Adipocyte (in vitro differentiated cells): ENCODE data around the gene RSL24D1.
"Not testable (repeated sequence)": the region's sequence is repeated elsewhere in the genome, so short reads cannot be mapped to it uniquely, and the experiment has no call there.

ENCODE experiments used
- DNase-seq: peaks from one replicate; pipeline ENCODE4 v3.0.0-alpha.2; 2015; ENCODE audit warnings: low read depth
- H3K27me3 ChIP-seq: replicated peaks from 2 replicates; pipeline ENCODE4 v1.7.0; 2013; ENCODE audit warnings: mild to moderate bottlenecking, low read length, moderate library complexity; ENCODE audit not compliant: control insufficient read depth, insufficient read depth
- H3K36me3 ChIP-seq: 2 replicates; pipeline ENCODE4 v1.7.0; 2013; ENCODE audit warnings: low read length, mild to moderate bottlenecking, moderate library complexity; ENCODE audit not compliant: control insufficient read depth, insufficient read depth, severe bottlenecking
- H3K4me1 ChIP-seq: 2 replicates; pipeline ENCODE4 v1.7.0; 2013; ENCODE audit warnings: mild to moderate bottlenecking, low read length, moderate library complexity; ENCODE audit not compliant: control insufficient read depth, insufficient read depth
- H3K4me3 ChIP-seq: 2 replicates; pipeline ENCODE4 v1.7.0; 2013; ENCODE audit warnings: mild to moderate bottlenecking, low read length, moderate library complexity
- H3K9ac ChIP-seq: 2 replicates; pipeline ENCODE4 v1.7.0; 2013; ENCODE audit warnings: mild to moderate bottlenecking, low read length, moderate library complexity
- H3K9me3 ChIP-seq: 2 replicates; pipeline ENCODE4 v1.7.0; 2013; ENCODE audit warnings: mild to moderate bottlenecking, low read length, moderate library complexity; ENCODE audit not compliant: control insufficient read depth

The RSL24D1 gene

DNA sequence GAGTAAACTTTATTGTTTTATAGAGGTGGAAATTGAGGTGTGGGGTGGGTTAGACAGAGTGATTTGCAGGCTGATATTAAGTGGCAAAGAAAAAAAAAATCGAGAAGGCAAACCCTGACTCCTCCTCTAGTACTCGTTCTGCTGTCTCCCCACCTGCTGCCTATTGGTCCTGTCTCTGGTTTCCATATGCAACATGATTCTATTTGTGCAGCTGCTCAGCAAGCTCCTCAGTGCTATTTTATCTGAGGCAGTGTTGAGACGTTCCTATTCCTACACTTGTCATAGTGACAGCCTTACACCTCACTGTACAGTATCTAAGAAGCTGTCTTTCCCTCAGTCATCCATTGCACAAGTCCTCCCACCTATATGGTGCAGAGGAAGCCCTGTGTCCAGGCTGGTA is 45.1 kb downstream of the RSL24D1 start:
- Histone ChIP-seq H3K4me3 (no peak overlapping the region), H3K27me3 (no peaks in the 10 kb centered on the region), H3K4me1 (no peaks in the 10 kb centered on the region), H3K36me3 (no peaks in the 10 kb centered on the region), H3K9me3 (no peaks in the 10 kb centered on the region), H3K9ac (no peak overlapping the region)
- DNase-seq, result no peak

DNA sequence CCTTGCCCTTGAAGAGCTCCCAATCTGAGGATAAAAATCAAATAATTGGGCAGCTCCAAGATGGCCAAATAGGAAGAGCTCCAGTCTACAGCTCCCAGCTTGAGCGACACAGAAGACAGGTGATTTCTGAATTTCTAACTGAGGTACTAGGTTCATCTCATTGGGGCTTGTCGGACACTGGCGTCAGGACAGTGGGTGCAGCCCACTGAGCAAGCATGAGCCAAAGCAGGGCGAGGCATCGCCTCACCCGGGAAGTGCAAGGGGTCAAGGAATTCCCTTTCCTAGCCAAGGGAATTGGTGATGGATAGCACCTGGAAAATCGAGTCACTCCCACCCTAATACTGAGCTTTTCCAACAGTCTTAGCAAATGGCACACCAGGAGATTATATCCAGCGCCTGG is 53.6 kb downstream of the RSL24D1 start:
- H3K9me3 ChIP-seq, H3K4me3 ChIP-seq, H3K4me1 ChIP-seq, H3K9ac ChIP-seq, H3K36me3 ChIP-seq, DNase-seq, H3K27me3 ChIP-seq: not testable (repeated sequence)

DNA sequence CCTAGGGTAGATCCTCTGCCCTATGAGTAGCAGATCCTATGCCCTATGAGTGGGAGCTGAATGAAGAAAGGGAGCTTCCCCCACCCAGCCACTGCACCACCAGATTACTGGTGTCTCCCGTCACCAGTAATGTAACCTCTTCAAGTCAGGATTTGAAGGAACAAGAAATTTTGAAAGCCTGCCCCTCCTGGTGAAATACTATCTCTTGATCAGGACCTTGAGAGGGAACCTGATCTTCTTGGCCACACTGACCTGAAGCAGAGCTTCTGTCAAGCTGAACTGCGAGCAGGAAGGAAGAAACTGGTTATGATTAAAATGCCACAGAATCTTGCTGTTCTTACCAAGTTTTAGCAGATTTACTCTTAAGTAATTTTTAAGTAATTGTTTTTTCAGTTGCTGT is 62.8 kb downstream of the RSL24D1 start:
- H3K36me3 ChIP-seq, result no peaks in the 10 kb centered on the region
- H3K9ac ChIP-seq, result no peak overlapping the region
- no peaks in the 10 kb centered on the region for H3K27me3 ChIP-seq
- DNase-seq, result no peak
- H3K9me3 ChIP-seq, result peaks cover 11% of the 10 kb centered on the region
- H3K4me1 ChIP-seq, result no peaks in the 10 kb centered on the region
- no peak overlapping the region for H3K4me3 ChIP-seq

DNA sequence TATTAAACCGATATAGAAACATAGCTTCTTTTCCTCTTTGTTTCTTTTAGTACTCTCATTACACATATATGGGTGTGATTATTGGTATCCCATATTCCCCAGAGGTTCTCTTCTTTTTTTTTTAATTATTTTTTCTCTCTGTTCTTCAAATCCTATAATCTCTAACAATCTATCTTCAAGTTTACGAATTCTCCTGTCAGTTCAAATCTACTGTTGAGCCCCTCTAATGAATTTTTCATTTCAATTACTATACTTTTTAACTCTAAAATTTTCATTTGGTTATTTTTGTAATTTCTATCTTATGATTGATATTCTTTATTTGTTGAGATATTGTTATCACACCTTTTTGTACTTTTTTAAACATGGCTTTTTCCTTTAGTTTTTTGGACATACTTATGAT is 64.1 kb downstream of the RSL24D1 start:
- Histone ChIP-seq H3K4me3 (no peak overlapping the region), H3K4me1 (no peaks in the 10 kb centered on the region), H3K9ac (no peak overlapping the region), H3K36me3 (no peaks in the 10 kb centered on the region), H3K9me3 (peaks cover 11% of the 10 kb centered on the region), H3K27me3 (no peaks in the 10 kb centered on the region)
- DNase-seq, result no peak
